ENCODE measurements around the gene C1orf53. TPM values are rescaled to one million over a fixed set of nuclear protein-coding genes. Genes with fewer than 3 reads are reported as not detected.

Gene C1orf53
- total and polyA plus RNA-seq, 2 of the 8 experiments (the other 6 are each of a cell fraction or from before 2014, with no cell fraction given), result 0.56 to 1.3 TPM

GRCh38 chr1:197902454-197903195 is at the start of gene C1orf53 (continued):
- no peak for TF ChIP-seq CHD7 (IDR thresholded peaks at IDR 0.05; ENCODE audit: insufficient replicate concordance, low read length)
- no peak for TF ChIP-seq BCL11A (IDR thresholded peaks at IDR 0.05; ENCODE audit: low read depth in 2 of 2, low read length in 2 of 2)
- no peak for TF ChIP-seq CHD2 (IDR thresholded peaks at IDR 0.05; ENCODE audit: low read length)
- peak; percentile 71 for TF ChIP-seq NRF1 (IDR thresholded peaks at IDR 0.05; ENCODE audit: low read depth, low read length)
- TF ChIP-seq RNF2 (IDR thresholded peaks at IDR 0.05; ENCODE audit: borderline replicate concordance, low read depth, low read length, missing control alignments, poor library complexity, severe bottlenecking), result peak; percentile 53
- TF ChIP-seq PHF8 (conservative IDR thresholded peaks at IDR 0.05; ENCODE audit: low read depth, low read length), result peak; percentile 86
- TF ChIP-seq TAF7 (optimal IDR thresholded peaks at IDR 0.05; ENCODE audit: borderline replicate concordance, low read depth, low read length), result no peak
- TF ChIP-seq POLR2A (IDR thresholded peaks at IDR 0.05; ENCODE audit: control extremely low read depth in 1 of 2, low read depth in 2 of 2, low read length in 2 of 2), result peak in 1 of 2 experiments; percentile 74; a peak in 2 of 3 replicates
- TF ChIP-seq SP1 (IDR thresholded peaks at IDR 0.05; ENCODE audit: low read depth, low read length), result no peak
